Fibroblast of lung (primary cell): ENCODE measurements around the gene ANKRD10.

Experiments used
- CTCF ChIP-seq, 2 donors: IDR thresholded peaks in 1 of 2; conservative IDR thresholded peaks in 1 of 2; 1 replicate in 1 of 2; 2 replicates in 1 of 2; pipeline ENCODE4 v1.5.1; 2011 to 2012; ENCODE audit warnings: low read length in 2 of 2, control low read depth in 1 of 2, inconsistent platforms in 1 of 2, low read depth in 1 of 2, mild to moderate bottlenecking in 1 of 2
- EZH2 ChIP-seq: IDR thresholded peaks from 2 replicates; pipeline ENCODE4 v1.5.1; 2012; ENCODE audit warnings: low read length, control low read depth, mild to moderate bottlenecking; ENCODE audit errors: missing control alignments

DNA sequence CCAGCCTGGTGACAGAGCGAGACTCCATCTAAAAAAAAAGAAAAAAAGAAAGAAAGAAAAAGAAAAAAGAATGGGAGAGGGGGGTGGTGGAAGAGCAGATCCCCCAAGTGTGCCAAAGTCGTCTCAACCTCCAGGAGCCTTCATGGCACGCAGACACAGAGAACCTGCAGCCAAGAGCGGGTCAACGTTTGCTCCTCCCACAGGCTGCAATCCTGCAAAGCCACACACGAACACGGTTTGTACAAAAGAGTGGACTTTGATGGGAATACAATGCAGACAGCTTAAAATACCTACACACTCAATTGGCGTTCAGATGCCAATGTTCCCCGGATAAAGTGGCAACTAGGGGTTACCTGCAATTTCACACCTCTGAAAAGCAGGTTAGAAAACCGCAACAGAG lies 29.4 kb downstream of the ANKRD10 start:
- TF ChIP-seq CTCF (conservative IDR thresholded peaks at IDR 0.05 in 1 of 2, IDR thresholded peaks at IDR 0.05 in 1 of 2; ENCODE audit: low read depth in 1 of 2, low read length in 2 of 2) (no peak), EZH2 (no peak)
